RPMI8226 (cell line): Measurements from ENCODE around the gene ZIC2.

Experiments
- DNase-seq: peaks from one replicate; pipeline ENCODE4 v3.0.0-alpha.2; 2015

Gene ZIC2

DNA sequence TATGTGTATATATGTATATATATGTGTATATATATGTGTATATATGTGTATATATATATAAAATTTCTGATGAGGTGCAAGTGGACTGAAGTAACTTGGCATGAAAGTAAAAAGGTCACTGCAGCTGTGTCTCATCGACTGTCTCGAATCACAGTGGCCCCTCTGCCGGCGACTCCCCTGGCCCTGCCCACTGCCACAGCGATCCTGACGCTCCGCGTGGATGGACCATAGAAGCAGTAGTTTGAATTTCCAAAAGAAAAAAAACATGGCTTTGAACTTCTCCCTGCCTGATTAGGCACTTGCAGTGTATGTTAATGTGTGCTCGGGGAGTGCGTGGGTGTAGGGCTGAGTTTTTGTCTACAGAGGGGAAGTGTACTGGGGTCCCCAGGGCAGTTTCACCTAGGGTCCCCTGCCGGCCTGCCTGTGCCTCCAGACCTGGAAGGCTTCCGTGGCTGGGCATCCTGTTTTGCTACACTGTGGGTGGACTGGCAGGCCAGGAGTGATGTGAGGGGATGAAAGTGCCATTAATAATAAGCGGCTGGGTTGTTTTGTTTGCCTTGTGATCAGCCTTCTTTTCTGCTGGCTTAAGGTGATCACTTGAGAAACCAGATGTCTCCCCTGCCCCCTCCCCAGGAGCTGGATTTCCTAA is 20.8 kb upstream of the ZIC2 start:
- no peak for DNase-seq

DNA sequence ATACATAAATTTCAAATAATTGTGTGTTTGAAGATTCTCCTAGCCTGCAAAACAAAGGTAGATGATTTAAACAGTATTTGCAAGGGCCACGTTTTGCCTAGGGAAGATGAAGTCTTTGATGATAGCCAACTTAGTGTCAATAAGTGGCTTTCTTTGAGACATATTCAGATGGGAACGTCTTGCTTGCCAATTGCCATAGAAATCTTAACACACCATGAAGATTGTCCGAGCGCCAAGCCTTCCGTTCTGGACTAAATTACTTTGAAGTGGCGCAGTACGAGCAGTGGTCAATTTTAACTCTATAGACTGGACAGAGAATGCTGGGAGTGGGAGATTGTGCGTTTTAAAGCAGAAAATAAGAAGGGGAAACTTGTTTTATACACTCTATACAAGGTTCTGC is 19.9 kb upstream of the ZIC2 start:
- no peak for DNase-seq

DNA sequence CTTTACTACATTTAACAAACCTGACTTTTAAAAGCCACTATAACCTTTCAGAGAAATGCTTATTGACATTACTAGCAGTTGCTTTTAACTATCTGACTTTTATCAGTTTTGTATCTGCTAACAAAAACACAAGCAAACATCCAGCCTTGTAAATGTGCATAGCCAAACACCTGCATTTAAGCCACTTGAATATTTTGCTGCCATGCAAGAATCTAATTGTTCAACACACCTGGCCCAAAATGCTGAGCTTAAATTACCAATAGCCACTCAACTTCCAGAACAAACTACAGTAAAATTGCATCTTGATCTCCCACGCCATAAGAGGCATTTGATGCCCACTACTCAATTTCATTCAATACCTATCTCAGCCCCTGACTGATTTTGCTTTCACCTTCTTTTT is 19.3 kb upstream of the ZIC2 start:
- DNase-seq, result no peak

DNA sequence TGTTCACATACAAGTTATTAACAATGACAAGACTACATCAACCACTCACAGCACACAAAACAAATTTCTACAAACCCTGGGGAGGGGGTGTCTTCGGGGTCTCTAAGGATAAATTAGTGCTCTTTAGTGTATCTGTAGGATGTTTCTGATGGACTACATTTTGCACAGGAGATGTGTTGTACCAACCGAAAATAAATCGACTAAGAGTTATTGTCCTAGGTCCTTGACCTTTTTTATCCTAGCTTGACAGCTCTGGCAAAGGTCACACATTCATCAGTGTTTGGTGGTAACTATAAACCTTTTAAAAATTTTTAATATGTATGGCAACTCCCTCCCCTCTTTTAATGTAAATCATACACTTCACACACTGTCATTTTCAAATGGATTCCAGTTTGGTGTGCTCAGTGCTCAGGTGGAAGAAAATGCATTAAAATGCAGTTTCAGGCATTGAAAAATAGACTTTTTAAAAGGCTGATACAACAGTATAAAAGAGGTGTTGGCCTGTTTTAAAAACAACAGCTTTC is 17.7 kb upstream of the ZIC2 start:
- no peak for DNase-seq

DNA sequence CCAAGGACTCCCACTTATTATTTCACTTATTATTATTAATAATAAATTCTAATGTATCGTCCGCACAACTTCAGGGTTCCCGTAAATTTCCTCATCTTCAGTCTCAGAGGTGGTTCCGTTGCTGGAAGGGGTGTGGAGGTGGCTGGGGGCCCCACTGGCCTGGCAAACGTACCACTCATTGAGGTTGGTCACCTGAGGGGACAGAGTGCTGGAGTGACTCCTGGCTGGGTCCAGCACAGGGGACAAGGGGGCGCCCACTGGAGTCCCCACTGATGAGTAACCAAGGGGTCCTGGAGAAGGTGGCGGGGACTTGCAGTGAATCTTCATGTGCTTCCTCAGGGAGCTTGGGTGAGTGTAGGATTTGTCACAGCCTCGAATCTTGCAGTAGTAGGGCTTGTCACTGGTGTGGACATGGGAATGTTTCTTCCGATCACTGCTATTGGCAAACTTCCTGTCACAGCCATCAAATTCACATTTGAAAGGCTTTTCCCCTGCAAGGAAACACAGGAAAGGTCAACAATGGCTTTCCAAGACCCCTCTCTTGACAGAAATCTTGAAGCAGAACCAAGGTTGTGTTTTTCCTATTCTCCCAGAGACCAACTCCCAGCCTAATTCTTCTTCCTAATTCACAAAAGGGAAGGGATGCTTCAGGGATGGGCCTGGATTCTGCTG is 16.1 kb upstream of the ZIC2 start:
- DNase-seq, result no peak

DNA sequence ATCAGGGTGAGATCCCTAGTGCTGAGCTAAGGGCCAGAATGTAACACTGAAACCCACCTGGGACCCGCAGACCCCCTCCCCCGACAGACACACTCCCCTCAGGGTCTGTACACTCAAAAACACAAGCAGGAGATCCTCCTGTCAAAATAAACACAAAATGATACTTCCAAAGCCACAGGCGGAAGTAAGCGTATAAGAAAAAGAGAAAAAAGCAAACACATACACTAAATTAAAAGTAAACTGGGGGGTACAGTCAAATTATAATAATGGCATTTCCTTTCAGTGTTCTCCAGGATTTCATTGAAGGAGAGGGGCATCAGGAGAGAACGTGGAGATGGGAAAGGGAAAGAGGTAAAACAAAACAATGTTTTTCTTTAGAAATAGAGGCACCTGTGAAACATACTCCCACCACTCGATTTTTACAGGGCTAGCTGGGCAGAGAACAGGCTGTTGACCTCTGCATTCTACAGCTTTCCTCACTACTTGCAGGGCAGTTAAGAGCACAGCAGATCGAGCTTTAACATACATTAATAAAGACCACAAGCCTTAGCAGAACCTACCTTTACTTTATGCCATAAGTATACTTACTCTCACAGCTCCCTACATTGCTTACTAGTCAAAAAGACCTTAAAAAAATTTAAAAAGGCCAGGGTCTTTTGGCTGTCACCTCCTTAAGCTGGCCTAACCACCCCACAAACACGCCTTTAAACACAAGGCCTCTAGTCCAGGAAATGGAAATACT is 15.3 kb upstream of the ZIC2 start:
- DNase-seq, result no peak

DNA sequence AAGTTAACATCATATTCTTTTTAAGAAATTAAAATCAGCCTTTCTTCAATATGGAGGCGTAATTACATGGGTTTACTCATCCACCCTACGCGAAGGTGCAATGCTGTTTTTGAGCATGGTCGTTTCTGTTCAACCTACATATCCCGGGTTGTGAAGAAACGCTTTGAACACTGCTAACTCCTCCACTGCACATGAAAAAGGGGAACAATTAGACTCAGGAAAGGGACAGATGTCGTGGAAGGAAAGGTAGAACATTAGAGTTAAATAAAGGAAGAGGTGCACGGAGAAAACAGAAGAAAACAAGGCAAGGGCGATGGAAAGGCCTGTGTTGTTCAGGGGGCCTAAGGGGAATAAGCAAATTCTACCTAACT is 14.1 kb upstream of the ZIC2 start:
- DNase-seq, result no peak

DNA sequence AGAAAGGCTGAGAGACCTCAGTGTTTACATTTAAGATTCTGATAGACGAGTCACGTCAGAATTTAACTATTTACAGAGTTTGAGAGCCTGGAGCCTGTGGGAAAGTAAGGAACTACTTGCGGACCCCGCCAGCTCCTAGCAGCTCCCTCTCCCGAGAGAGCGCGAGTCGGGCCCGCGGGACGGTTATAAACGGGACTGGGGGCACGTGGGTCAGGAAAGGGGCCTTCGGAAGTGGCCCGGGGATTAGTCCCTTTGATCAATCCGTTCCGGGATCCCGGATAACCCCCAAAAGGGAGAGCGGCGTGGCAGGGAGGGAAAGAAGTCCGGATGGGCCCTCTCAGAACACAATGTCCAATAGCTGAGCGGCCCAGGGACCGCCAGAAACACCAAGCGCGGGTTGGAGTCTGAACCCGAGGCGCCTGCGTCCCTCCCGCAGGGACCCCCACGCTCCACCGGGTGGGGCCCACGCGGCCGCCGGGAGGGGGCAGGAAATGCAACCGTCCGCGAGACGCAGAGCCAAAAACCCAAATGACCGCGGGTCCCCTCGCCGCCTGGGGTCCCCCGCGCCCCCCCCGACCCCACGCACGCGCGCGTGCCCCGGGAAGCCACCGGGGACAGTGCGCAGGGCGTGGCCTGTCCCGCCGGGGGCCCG is 13.6 kb upstream of the ZIC2 start:
- no peak for DNase-seq

DNA sequence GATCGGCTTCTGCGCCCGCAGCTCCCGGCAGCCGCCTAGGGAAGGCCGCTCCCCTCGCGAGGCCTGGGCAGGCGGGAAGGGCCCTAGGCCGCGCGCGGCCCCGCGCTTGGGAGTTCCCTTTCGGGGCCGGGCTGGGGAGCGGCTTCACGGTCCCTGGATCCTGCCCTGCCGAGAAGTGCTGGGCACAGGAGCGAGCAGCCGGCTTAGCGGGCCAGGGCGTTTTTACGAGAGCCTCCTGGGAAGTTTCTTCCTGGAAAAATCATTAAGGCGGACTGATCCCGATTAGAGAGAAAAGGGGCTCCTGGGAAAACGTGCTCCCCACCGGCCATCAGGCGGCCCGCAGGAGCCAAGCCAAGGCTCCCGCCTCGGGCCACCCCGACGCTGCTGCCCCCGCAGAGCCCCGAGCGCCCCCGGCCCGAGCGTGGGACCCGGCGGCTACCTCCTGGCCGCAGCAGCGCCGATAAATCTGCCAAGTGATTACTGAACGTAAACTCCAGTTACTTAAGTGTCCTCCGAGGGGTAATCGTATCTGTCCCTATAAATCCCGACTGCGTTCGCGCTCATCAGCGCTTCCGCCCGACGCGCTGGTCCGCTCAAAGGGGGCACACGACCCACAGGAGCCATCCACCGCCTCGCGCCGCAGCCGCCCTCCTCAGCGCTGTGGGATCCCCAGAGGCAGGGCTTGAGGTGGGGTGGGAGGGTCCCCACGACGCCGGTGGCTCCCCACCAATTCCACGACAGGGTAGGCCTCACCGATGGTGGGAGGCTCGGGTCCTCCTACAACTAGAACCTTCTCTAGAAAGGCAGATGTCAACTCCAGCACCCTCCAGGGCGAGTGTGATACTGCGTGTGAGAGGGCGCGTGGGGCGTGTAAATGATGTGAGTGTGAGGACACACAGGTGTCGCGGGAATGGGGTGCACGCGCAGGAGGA is 12.8 kb upstream of the ZIC2 start:
- DNase-seq, result no peak

DNA sequence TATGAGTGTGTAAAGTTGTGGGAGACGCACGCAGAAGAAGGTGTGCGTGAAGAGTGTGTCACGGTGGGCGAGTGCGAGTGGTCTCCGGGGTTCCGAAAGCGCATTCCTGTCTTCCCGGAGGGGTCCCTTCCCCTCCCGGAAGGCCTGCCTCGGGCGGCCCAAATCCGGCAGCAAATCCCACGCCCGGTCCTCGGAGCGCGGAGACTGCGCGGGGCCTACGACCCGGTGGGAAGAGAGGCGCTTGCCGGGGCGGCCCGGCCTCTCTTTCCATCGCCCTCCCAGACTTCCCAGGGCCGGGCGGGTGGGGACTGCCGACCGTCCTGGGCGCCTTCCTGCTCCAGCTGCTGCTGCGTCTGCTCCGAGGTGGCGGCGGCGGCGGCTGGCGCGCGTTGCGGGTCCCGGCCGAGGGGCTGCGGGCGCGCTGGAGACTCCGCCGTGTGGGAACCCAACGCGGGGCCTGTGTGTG is 12.1 kb upstream of the ZIC2 start:
- DNase-seq, result no peak

DNA sequence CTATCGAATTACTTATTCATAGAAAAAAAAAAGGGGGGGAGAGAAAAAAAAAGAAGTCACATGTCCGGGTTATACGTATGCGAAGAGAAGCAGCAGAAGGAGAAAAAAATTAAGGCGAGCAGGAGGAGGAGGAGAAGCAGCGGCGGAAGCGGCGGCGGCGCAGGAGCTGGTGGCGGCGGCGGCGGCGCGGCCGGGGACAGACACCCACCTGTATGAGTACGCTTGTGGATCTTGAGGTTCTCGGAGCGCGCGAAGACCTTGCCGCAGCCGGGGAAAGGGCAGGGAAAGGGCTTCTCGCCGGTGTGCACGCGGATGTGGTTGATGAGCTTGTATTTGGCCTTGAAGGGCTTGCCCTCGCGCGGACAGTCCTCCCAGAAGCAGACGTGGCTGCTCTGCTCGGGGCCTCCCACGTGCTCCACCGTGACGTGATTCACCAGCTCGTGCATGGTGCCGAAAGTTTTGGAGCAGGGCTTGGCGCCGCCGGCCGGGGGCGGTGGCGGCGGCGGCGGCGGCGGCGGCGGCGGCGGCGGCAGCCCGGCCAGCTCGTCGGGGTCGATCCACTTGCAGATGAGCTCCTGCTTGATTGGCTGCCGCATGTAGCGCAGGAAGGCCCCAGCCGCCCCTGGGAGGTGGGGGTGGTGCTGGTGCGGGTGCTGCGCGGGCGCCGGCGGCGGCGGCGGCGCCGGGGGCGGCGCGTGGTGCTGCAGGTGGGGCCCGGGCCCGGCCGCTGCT is 11.5 kb upstream of the ZIC2 start:
- DNase-seq, result no peak

DNA sequence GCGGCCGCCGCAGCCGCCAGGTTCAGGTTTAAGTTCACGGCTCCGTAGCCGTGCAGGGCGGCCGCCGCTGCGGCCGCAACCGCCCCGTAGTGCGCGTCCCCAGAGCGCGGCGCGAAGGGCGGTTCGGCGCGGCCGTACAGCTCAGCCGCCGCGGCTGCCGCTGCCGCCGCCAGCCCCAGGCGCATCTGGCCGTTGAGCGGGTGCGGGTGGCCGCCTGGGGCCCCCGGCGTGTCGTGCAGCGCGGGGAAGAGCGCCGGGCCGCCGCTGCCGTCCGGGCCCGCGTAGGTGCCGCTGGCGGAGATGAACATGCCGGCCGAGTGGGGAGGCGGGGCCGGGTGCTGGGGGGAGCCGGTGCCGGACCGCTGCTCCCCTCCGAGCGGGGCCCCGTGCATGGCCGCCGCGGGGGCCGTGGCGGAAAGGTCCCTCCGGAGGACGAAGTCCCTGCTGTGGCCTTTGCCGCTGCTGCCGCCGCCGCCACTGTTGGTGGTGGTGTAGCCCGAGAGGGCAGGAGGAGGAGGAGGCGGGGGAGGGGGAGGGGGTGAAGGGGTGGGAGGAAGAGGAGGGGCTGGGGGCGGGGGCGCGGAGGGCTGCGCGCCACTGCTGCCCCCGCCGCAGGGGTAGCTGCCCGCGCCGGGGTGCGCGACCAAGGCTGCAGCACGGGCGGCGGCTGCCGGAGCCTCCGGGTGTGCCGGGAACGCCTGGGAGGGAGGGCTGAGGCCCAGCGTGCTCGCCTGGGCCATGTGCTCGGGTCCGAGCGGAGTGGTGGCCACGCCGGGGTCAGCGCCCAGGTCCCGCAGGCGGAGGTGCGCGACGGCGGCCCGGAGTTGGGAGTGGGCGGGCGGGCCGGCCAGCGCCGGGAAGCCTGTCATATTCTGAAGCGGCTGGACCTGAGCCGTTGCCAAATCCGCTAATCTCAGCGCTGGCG is 10.7 kb upstream of the ZIC2 start:
- DNase-seq, result no peak

DNA sequence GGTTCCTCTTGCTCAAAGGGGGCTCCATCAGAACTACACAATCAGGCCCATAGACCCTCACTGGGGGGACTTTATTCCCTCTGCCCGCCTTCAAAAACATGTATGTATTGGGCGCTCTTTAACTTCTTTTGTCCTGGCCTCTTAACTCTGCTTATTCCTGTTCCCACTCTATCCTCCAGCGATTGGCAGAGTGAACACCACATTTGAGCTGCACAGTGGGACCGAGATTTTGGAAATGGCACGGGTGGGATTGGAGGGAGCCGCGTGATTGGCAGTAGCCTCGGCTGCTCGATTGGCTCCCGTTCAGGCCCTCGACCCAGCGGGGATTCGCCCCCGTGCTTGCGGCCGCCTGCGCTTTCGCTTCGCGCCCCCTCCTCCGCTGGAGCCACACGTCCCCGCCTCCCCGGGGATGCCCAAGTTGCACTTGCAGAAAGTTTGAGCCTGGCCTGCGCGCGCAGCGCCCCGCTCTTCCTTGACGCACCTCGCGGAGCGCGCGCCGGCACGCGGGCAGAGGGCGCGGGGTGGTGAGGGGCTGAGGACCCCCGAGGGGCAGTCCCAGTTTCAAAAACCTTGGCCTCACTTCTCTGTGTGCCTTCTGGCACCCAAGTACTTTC is 9.9 kb upstream of the ZIC2 start, which contains the start of gene ZIC5:
ZIC5 (minus strand) TSS at position 192 of the 614 bp plus-strand sequence; CDS start at position 28, 164 bp downstream.
- no peak for DNase-seq

DNA sequence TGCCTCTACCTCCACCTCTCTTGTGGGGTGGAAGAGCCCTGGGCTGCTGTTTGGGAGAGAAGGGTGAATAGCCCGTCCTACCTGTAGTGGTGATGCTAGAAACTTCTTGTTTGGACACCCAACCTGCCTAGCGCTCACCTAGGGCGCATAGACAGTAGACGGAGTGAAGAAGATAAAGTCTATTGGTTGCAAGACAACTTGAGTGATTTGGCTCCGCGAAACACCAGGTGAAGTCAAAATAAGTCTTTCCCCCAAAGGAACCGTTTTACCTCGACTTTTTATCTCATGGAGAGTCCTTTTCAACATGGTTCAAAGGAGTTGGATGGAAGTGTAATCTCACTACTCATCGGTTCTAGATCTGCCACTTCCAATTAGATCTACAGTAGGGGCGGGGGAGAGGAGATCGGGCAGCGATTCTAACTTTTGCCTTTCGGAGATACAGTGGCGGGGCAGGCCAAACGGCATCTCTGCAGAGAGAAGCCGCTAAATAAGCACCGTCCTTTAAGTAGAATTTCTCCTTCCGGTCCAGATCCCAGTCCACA is 9.3 kb upstream of the ZIC2 start:
- DNase-seq, result no peak

DNA sequence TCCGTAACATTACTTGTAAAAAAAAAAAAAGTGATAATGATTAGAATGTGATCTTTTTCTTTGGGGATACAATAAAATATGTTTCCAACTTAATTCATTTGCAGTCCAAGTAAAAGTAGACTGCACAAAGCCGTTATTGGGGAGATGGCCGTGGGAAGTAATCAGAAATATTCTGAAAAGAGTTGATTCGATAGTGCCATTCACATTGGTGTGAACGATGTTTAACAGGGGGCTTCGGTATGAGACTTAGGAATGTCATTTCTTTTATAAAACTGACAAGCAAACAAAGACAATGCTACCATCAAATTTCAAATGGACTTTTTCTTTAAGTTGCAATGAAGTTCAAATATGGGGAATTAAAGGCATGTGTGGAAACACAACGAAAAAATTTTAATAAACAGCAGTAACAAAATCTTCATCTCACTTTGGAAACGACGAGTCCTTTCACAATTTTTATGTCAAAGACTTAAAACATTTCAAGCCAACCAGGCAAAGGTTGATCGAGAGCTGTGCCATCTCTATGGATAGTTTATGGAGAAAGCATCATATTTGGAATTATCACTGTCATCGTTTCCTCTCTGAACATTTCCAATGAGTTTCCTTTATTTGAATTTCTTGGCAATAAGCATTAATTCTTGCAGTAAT is 8.3 kb upstream of the ZIC2 start:
- DNase-seq, result no peak

DNA sequence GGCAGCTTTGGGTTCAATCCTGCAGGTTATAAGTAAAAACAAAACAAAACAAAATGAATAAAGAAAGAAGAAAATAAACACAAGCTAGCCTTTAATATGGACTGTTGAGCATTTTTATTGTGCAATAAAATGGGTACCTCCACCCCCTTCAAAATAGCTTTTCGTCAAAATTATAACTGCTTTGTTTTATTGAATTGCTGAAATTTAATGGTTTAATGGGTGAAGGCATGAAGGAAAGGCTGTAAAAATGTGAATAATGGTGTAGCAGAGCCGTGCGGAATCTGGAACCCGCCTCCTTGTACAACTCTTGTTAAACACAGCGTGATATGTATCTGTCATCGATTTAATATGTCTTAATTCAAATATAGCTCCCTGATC is 7.8 kb upstream of the ZIC2 start:
- no peak for DNase-seq

DNA sequence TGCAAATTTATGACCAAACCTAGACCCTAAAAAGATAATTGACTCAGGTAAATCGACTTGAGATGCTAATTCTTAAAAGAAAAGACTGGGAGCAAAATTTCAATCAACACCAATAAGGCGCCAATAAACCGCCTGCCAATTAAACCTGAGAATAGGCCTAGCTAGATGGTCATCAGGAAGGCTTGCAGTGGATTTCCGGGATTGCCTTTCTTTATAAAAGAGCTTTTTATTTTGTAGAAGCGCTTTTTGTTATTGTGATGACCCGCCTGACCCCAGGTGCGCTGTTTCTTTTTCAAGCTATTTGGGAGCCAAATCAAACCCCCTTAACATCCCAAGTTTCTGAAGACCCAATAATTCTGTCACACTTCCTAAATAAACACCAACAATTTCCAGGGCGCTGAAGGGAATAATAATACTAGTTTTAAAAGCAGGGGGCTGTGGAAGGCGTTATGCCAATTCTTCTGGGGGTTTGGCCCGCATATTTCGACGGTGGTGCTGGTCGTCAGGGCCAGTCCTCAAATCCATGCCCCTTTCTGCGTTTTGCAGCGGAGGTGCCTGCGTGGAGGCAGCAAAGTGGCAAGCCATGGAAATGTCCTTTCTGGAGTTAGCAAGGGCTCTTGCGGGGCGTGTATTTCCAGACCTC is 7.2 kb upstream of the ZIC2 start:
- no peak for DNase-seq

DNA sequence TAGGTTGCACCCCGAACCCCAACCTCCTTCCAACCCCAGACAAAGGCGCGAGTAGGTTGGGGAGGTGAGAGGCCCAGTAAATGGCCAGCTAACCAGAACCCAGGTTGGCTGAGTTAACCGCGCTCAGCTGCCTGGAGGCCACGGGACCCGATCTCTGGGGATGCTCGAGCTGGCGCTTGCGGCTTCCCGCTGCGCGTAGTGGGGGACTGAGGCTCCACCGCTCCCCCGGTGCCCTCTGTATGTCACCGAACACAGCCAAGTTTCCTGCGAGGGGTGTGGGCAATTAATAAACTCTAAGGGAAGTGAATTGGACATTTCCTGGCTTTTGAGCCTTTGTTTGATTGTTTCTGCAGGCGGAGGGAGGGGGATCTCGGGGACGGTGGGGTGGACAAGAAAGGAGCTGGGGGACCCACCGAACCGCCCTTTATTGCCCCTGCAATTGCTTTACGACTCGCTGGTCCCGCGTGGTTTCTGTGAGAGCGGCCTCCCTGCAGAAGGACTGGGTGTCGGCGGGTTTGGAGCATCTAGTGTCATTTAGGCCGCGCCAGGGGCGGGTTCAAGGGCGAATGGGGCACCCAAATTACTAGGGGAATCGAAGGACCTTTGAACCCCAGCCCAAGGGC is 6.5 kb upstream of the ZIC2 start:
- no peak for DNase-seq
